ENCODE data around the gene UROC1. TPM values are rescaled to one million over a fixed set of nuclear protein-coding genes. Genes with fewer than 3 reads are reported as not detected.

The UROC1 gene
- total and polyA plus RNA-seq, 9 of the 15 experiments (the other 6 are each of a cell fraction or from before 2014, with no cell fraction given): not detected

- Histone ChIP-seq H3K4me3 (no peak overlapping the region), H3K9me1 (ENCODE audit: control insufficient read depth, insufficient read depth, low read length) (no peaks in the 10 kb centered on the region), H3K4me2 (ENCODE audit: insufficient read depth, low read length) (no peak overlapping the region), H3K79me2 (ENCODE audit: control insufficient read depth, insufficient read depth, low read length) (peaks cover 6% of the 10 kb centered on the region; the same call in 1 of the 3 replicates), H3K9me3 (replicated peaks; ENCODE audit: control insufficient read depth, insufficient read depth, low read depth, low read length) (no peaks in the 10 kb centered on the region), H4K20me1 (replicated peaks; ENCODE audit: control insufficient read depth, insufficient read depth, low read length) (no peaks in the 10 kb centered on the region), H3K36me3 (ENCODE audit: control insufficient read depth, insufficient read depth, low read length) (peaks cover 89% of the 10 kb centered on the region; the same call in 2 of the 3 replicates), H3K27ac (ENCODE audit: extremely low read depth, low read depth, low read length) (no peak overlapping the region), H3K27me3 (ENCODE audit: control insufficient read depth in 2 of 2, insufficient read depth in 2 of 2, low read length in 2 of 2) (no peaks in the 10 kb centered on the region), H3K4me1 (replicated peaks in 1 of 2; ENCODE audit: control insufficient read depth in 2 of 2, insufficient read depth in 2 of 2, low read length in 2 of 2) (0 out of 5 replicates have a peak, but pooled peaks cover 0 to 2% of the 10 kb centered on the region in 2 experiments), H2AFZ (ENCODE audit: low read depth, low read length) (no peak overlapping the region), H3K9ac (ENCODE audit: insufficient read depth in 1 of 2, low read depth in 2 of 2, low read length in 2 of 2) (no peak overlapping the region)
- 67% methylated on average over 3 of the region's 4 CpGs for WGBS (ENCODE audit: insufficient coverage, low coverage, missing lambda C conversion rate)
- ChIA-PET POLR2A (no interaction called here), CTCF (ENCODE audit: low intra/inter-chr PET ratio) (no interaction called here)
- TF ChIP-seq SPI1 (IDR thresholded peaks at IDR 0.05; ENCODE audit: borderline replicate concordance, low read depth, low read length) (peak; percentile 68), NCOA2 (IDR thresholded peaks at IDR 0.05; ENCODE audit: partially characterized antibody in 2 of 2) (no peak), ZNF311 (CRISPR knock-in tag; IDR thresholded peaks at IDR 0.05) (no peak)
- FAIRE-seq (no peak), ATAC-seq (no peak), DNase-seq (ENCODE audit: extremely low read depth in 1 of 4, low spot score in 3 of 4) (no peak)
- no TSS peak for BruUV-seq (replicated peaks)
- in situ Hi-C loops (cut with MboI): no loop called here
- intact Hi-C loops (cut with micrococcal nuclease): no loop called here
Observed at GRCh38 chr3:126464494-126464893, 53.1 kb downstream of the UROC1 start.

- 90% methylated on average over 4 of the region's 4 CpGs for WGBS (ENCODE audit: insufficient coverage, low coverage, missing lambda C conversion rate)
- Histone ChIP-seq H3K4me2 (ENCODE audit: insufficient read depth, low read length) (no peak overlapping the region), H3K4me1 (replicated peaks in 1 of 2; ENCODE audit: control insufficient read depth in 2 of 2, insufficient read depth in 2 of 2, low read length in 2 of 2) (no peaks in the 10 kb centered on the region), H3K27ac (ENCODE audit: extremely low read depth, low read depth, low read length) (no peak overlapping the region), H3K9ac (ENCODE audit: insufficient read depth in 1 of 2, low read depth in 2 of 2, low read length in 2 of 2) (no peak overlapping the region), H2AFZ (ENCODE audit: low read depth, low read length) (no peak overlapping the region), H3K36me3 (ENCODE audit: control insufficient read depth, insufficient read depth, low read length) (peaks cover 89% of the 10 kb centered on the region; the same call in 2 of the 3 replicates), H3K9me1 (ENCODE audit: control insufficient read depth, insufficient read depth, low read length) (no peaks in the 10 kb centered on the region), H4K20me1 (replicated peaks; ENCODE audit: control insufficient read depth, insufficient read depth, low read length) (no peaks in the 10 kb centered on the region), H3K9me3 (replicated peaks; ENCODE audit: control insufficient read depth, insufficient read depth, low read depth, low read length) (no peaks in the 10 kb centered on the region), H3K4me3 (no peak overlapping the region), H3K79me2 (ENCODE audit: control insufficient read depth, insufficient read depth, low read length) (peaks cover 2% of the 10 kb centered on the region; the same call in 1 of the 3 replicates), H3K27me3 (ENCODE audit: control insufficient read depth in 2 of 2, insufficient read depth in 2 of 2, low read length in 2 of 2) (no peaks in the 10 kb centered on the region)
- ChIA-PET POLR2A (interaction anchor here (1.0 kb wide), 1 partner anchor 10 kb away, joined by 6 read pairs; no protein-coding TSS in a partner anchor), CTCF (ENCODE audit: low intra/inter-chr PET ratio) (no interaction called here)
- DNase-seq (ENCODE audit: extremely low read depth in 1 of 4, low spot score in 3 of 4) (no peak), ATAC-seq (no peak), FAIRE-seq (no peak)
- in situ Hi-C loops (cut with MboI) (no loop called here), intact Hi-C loops (cut with micrococcal nuclease) (no loop called here)
- BruUV-seq (replicated peaks): no TSS peak
- TF ChIP-seq ZNF143 (CRISPR knock-in tag; IDR thresholded peaks at IDR 0.05): no peak
- no peak for TF ChIP-seq L3MBTL2 (IDR thresholded peaks at IDR 0.05)
- no peak for TF ChIP-seq ZNF174 (CRISPR knock-in tag; IDR thresholded peaks at IDR 0.05)
- no peak for TF ChIP-seq ZBTB2 (IDR thresholded peaks at IDR 0.05)
- no peak for TF ChIP-seq PHF20 (IDR thresholded peaks at IDR 0.05; ENCODE audit: partially characterized antibody)
- no peak for TF ChIP-seq SRSF7 (optimal IDR thresholded peaks at IDR 0.05; ENCODE audit: low read depth, low read length)
- TF ChIP-seq NR2C1 (IDR thresholded peaks at IDR 0.05): no peak
- TF ChIP-seq NR2C1 (tag; IDR thresholded peaks at IDR 0.05): no peak
- TF ChIP-seq MCM7 (IDR thresholded peaks at IDR 0.05): no peak
- no peak for TF ChIP-seq PCBP2 (IDR thresholded peaks at IDR 0.05; ENCODE audit: low read depth, low read length, poor library complexity, severe bottlenecking)
- TF ChIP-seq SNRNP70 (optimal IDR thresholded peaks at IDR 0.05; ENCODE audit: low read depth, low read length): no peak
- no peak for TF ChIP-seq TEAD2 (tag; IDR thresholded peaks at IDR 0.05)
- no peak for TF ChIP-seq THRA (IDR thresholded peaks at IDR 0.05)
- TF ChIP-seq IFI16 (CRISPR knock-in tag; IDR thresholded peaks at IDR 0.05): no peak
Observed at GRCh38 chr3:126464093-126464492, 53.5 kb downstream of the UROC1 start.
